Measurements from ENCODE around the gene NTM.

Gene NTM

GRCh38 chr11:132300283-132300682 lies 929.9 kb downstream of the NTM start:
- Histone ChIP-seq H3K4me3 (ENCODE audit: low read depth, low read length) (no peak overlapping the region), H3K36me3 (ENCODE audit: control insufficient read depth, insufficient read depth, low read length) (no peaks in the 10 kb centered on the region), H3K27ac (no peak overlapping the region), H3K4me1 (no peaks in the 10 kb centered on the region), H2AFZ (no peak overlapping the region), H3K27me3 (ENCODE audit: control insufficient read depth, insufficient read depth, low read length) (no peaks in the 10 kb centered on the region), H3K9me3 (ENCODE audit: control insufficient read depth, low read length) (no peaks in the 10 kb centered on the region), H3K9ac (no peak overlapping the region), H3K4me2 (ENCODE audit: low read length) (no peak overlapping the region), H3K79me2 (no peaks in the 10 kb centered on the region)
- TF ChIP-seq CTCF (IDR thresholded peaks at IDR 0.05) = no peak

GRCh38 chr11:132301465-132301864 lies 931.0 kb downstream of the NTM start:
- Histone ChIP-seq H3K9me3 (ENCODE audit: control insufficient read depth, low read length) (no peaks in the 10 kb centered on the region), H3K36me3 (ENCODE audit: control insufficient read depth, insufficient read depth, low read length) (no peaks in the 10 kb centered on the region), H3K27ac (no peak overlapping the region), H3K4me2 (ENCODE audit: low read length) (no peak overlapping the region), H3K4me3 (ENCODE audit: low read depth, low read length) (no peak overlapping the region), H2AFZ (no peak overlapping the region), H3K9ac (no peak overlapping the region), H3K79me2 (no peaks in the 10 kb centered on the region), H3K4me1 (no peaks in the 10 kb centered on the region), H3K27me3 (ENCODE audit: control insufficient read depth, insufficient read depth, low read length) (no peaks in the 10 kb centered on the region)
- TF ChIP-seq CTCF (IDR thresholded peaks at IDR 0.05) = no peak

GRCh38 chr11:132301900-132302299 lies 931.5 kb downstream of the NTM start:
- no peak overlapping the region for H3K9ac ChIP-seq
- no peaks in the 10 kb centered on the region for H3K4me1 ChIP-seq
- no peaks in the 10 kb centered on the region for H3K36me3 ChIP-seq (ENCODE audit: control insufficient read depth, insufficient read depth, low read length)
- H3K9me3 ChIP-seq (ENCODE audit: control insufficient read depth, low read length) = no peaks in the 10 kb centered on the region
- H3K79me2 ChIP-seq = no peaks in the 10 kb centered on the region
- H2AFZ ChIP-seq = no peak overlapping the region
- no peaks in the 10 kb centered on the region for H3K27me3 ChIP-seq (ENCODE audit: control insufficient read depth, insufficient read depth, low read length)
- H3K27ac ChIP-seq = no peak overlapping the region
- H3K4me2 ChIP-seq (ENCODE audit: low read length) = no peak overlapping the region
- no peak overlapping the region for H3K4me3 ChIP-seq (ENCODE audit: low read depth, low read length)
- no peak for TF ChIP-seq CTCF (IDR thresholded peaks at IDR 0.05)

- Histone ChIP-seq H3K9me3 (ENCODE audit: control insufficient read depth, low read length) (no peaks in the 10 kb centered on the region), H3K4me2 (ENCODE audit: low read length) (no peak overlapping the region), H3K9ac (no peak overlapping the region), H2AFZ (no peak overlapping the region), H3K4me1 (no peaks in the 10 kb centered on the region), H3K79me2 (no peaks in the 10 kb centered on the region), H3K36me3 (ENCODE audit: control insufficient read depth, insufficient read depth, low read length) (no peaks in the 10 kb centered on the region), H3K4me3 (ENCODE audit: low read depth, low read length) (no peak overlapping the region), H3K27ac (no peak overlapping the region), H3K27me3 (ENCODE audit: control insufficient read depth, insufficient read depth, low read length) (no peaks in the 10 kb centered on the region)
- TF ChIP-seq CTCF (IDR thresholded peaks at IDR 0.05) = no peak
These were observed 937.0 kb downstream of the NTM start for GRCh38 chr11:132307309-132308020.

Data from parathyroid adenoma (tissue), 2 donors.